MV-4-11 (cell line): ENCODE data around the gene C14orf93.

Experiments used
- DNase-seq: peaks from one replicate; lab custom pipeline; 2025; lab: John Stamatoyannopoulos, UW

The C14orf93 gene, protein sequence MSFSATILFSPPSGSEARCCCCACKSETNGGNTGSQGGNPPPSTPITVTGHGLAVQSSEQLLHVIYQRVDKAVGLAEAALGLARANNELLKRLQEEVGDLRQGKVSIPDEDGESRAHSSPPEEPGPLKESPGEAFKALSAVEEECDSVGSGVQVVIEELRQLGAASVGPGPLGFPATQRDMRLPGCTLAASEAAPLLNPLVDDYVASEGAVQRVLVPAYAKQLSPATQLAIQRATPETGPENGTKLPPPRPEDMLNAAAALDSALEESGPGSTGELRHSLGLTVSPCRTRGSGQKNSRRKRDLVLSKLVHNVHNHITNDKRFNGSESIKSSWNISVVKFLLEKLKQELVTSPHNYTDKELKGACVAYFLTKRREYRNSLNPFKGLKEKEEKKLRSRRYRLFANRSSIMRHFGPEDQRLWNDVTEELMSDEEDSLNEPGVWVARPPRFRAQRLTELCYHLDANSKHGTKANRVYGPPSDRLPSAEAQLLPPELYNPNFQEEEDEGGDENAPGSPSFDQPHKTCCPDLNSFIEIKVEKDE

DNA sequence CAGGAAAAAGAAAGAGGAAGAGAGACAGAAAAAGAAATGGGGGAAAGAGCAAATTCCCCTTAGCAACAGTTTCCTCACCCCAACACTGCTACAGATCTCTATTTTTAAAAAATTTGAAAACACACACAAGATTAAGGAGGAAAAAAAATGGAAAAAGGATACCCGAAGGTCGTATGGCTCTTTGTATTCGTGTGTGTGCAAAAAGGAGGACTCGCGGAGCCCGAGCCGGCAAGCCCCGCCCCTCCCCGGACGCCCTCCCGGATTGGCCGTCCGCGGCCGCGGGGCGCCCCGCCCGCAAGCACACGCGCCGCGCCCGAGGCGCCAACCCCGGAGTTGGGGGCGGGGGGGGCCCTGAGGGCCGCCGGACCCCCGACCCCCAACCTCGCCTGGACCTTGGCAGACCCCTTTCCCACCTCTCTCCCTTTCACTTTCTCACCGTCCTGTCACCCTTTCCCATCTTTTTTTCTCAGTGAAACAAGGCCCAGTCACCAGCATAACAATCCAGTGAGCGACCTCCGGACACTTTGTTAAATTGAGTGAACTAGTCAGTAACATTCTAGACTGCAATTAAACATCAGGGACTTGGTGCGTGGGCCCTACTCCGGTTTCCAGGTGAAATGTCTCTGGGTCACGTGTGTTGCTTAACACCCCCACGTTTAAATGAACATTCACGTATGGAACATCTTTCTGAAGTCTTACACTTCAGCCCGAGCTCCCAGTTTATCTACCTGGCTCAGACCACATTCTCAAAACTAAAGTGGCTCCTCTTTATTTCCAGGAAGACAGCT lies at the start of gene C14orf93:
TSS of gene C14orf93 (minus strand) at position 205 of the 788 bp plus-strand sequence. CDS start 11,120 bp downstream, outside the sequence.
- DNase-seq = peak; percentile 75

DNA sequence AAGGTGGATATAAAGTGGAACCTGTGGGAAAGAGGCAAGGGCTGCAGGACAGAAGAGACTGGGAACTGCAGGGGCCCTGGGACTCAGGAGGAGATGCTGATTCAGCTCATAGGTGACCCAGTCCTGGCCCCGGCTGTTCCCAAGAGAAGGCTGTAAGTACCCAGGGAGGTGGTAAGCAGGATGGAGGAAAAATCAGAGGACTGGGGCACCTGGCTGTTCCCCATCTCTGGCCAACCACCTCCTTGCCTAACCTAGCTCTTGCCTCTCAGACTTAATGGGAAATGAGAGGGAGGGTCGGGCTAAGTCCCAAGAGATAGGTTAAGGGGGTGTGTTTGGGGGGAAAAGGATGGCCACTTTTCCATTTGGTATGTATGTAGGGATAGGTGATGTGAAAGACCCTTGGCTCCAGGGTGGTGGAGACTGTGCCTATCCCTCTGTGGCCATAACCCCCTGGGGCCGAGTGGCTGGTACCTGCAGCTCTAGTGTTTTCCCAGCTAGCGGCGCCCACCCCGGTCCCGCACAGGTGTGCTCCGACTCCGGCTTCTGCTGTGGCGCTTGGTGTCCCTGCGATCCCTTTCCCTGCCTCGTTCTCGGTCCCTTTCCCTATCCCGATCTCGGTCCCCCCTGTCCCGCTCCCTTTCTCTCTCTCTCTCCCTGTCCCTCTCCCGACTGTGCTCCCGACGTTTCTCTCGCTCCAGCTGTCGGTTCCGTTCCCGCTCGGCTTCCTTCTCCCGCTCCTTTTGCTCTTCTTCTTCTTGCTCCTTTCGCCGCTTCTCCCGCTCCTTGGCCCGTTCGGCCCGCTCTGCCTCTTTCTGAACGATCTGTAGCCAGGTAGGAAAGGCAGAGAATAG lies 48.9 kb upstream of the C14orf93 start:
- no peak for DNase-seq

DNA sequence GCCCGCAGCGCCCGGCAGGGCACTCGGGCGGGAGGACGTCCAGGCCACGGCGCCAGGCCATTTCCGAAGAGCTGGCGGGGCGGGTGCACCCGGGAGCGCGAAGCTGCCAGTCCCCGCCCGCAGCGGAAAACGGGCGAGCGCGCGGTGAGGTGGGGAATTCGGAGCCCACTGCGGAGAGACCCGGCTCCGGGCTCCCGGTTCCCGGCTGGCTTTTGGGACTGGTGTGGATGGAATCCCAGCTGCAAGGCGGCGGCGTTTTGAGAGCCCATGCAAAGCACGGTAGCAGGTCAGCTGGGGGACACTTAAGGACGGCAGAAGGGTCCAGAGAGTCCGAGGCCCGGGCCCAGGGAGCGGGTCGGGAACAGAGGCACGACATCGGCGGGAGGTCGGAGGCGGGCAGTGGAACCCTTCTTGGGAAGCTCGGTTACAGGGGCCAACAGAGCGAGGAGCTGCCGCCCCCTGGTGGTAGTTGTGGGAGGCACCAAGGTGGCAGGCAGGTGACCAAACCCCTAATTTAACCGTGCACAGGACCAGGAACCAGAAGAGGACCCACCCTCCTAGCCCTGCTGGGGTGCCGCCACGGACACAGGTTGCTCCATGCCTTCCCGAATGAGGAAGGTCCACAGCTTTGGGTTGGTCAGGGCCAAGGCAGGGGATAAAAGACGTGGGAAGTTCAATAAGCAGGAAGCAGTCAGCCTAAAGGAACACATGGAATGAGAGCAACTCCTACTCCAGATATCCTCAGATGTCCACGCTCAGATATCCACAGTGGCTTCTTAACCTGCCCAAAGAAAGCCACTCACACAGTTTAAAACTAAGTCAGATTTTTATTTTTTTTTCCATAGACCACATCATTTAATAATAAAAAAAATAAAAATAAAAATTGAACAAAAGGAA lies 48.1 kb upstream of the C14orf93 start:
- DNase-seq = no peak

DNA sequence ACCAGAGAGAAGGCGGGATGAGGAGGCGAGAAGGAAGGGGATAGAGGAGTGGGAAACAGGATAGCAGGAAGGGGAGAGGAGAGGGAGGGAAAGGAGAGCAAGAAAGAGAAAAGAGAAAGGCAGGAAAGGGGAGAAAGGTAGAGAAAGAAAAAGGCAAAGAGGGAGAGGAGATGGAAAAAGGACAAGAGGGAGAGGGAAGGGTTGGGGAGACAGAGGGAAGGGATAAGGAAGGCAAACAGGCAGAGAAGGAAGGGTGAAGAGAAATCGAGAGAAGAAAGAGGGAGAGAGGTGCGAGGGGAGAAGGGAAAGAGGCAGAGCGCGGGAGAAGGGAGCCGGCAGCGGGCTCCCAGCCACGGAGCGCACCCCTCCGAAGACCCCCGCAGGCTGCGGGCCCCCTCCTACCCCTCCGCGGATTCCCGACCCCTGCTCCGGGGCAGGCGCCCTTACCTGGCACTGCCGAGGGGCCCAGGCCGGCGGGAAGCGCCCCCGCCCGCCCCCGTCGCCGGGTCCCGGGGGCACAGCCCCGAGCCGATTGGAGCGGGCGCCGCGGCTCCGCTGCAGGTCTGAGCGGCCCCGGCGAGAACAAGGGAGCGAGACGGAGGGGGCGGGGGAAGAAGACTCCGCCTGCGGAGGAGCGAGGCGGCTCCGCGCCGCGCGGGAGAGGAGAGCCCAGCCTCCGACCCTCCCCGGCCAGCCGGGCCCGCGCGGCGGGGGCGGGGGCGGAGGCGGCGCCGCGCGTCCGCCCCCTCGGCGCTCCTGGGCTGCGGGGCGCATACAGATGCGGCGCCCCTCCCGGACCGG lies 47.2 kb upstream of the C14orf93 start, which contains the start of gene CDH24:
TSS of gene CDH24 (minus strand) at position 565 of the 801 bp plus-strand sequence. CDS start 1,787 bp downstream, outside the sequence.
- DNase-seq = no peak

DNA sequence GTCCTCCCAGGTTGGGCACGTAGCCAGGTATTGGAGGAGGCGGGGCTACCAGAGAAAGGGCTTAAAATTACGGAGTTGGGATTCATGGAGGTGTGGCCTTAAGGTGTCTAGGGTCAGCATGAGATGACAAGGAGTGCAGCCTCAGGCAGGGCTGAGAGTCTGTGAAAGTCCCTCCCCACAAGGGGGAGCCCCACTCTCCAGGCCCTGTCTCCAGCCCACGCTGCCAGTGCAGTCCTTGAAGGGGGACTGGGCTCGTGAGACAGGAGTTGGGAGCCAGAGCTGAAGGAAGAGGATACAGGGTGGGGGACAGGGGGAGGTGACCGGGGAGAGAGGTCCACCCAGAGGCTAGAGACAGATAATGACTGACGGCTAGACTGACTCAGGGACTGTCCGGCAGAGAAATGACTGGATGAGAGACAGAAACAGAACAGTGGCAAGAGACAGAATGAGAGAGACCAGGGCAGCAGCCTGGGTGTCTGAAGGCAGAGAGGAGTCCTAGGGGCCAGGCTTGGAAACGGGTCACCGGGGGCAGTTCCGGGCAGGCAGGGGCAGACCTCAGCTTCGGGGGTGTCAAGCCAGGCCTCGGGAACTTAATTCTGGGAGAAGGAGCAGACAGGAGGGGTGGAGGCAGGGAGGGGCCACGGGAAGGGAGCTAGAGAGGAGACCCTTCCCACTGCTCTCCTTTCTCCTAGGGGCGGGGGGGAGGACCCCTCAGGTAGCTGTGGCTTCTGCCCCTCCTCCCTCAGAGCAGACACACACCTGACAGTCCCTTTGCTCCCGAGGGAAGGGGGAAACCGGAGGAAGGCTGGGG lies 46.4 kb upstream of the C14orf93 start:
- DNase-seq = no peak

DNA sequence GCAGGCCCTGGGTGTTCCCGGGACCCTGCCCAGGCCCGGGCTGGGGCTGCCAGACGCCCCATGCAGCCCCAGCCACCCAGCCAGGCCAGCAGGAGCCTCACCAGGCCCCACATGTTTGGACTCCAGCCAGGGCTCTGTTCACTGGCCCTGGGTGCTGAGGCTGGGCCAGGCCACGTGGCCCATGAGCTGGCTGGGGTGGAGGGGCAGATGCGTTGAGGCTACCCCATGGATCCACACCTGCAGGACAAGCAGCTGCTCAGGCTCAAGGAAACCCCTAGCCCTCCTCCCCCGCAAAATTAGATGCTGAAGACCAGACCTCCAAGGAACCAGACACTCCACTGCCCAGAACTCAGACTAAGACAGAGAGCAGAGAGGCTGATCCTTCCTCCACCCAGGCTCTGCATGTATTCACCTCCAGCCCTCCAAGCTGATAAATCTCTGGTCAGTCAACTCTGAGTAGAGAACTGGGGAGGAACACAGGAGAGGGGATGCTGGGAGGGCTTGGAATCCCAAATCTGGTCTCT lies 45.7 kb upstream of the C14orf93 start:
- no peak for DNase-seq

DNA sequence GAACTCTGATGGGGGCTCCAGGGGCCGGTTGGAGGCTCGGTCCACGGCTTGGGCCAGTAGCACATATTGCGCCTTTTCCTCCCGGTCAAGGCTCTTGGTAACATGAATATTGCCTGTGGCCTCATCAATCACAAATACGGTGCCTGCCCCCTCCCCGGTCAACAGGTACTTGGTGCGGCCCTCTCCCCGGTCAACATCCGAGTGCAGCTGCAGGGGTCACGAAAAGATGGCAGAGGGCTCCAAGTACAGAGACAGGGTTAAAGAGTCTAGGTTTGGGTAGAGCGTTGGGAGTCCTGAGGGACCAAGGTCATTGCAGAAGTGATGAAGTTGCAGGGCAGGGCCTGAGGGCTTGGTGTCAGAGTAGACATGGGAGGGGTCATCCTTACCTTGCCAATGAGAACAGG lies 45.2 kb upstream of the C14orf93 start:
- no peak for DNase-seq

DNA sequence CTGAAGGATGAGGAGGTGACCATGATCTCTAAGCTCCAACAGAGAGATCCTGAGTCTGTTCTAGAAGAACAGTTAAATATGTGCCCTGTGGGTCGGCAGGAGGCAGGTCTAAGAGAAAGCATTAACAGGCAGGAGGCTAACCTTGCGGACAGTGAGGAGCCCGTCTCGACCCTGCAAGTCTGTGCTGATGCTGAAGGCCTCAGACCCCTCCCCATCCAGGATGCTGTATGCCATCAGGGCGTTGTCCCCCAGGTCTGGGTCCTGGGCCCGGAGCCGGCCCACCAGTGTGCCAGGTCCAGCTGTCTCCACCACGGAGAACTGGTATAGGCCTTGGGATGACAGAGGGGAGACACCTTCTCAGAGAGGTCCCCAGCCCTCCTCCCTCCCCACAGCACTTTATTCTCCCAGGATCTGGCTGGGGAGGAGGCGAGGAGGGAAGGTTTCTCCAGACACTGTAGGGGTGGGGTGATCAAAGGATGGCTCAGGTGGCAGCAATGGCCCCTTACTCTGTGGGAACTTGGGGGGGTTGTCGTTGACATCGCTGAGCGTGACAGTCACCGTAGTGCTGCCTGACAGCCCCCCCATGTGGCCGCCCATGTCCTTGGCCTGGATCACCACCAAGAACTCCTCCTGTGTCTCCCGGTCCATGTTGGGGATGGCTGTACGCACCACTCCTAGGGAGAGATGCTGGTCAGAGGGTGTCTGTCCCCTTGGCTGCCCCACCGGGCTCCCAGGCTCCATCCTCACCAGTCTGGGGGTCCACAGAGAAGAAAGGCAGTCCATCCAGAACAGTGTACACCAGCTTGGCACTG lies 44.3 kb upstream of the C14orf93 start:
- no peak for DNase-seq

DNA sequence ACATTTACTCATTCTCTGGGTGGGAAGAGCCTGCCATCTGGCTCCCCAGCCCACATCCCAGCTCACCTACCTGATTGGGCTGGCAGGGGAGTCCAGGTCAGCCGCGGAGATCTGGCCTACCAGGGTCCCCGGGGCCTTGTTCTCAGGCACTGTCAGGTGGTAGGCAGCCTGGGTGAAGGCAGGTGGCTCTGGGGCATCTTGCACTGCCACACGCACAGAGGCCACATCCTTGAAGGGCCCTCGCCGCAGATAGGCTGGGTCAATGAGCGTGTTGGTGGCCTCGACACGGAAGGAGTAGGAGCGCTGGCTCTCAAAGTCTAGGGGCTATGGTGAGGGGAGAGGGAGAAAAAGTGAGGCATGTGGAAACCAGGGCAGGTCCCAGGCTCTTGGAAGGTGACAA lies 43.5 kb upstream of the C14orf93 start:
- no peak for DNase-seq

DNA sequence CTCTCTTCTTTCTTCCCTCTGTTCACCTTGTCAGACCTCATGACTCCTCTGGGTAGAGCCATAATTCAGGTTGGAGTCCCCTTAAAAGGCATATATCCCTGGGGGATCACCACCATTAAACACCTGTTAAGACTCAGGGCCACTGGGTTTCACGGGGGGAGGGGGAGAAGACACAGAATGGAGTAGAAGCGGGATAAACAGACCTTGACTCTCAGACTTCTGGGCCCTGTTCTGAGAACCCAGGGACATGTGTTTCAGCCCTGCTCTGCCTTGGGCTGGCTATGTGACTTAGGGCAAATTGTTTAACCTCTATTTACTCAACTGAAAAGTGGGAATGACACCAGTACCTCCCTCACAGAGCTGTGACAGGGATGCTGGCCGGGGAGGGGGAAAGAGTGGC lies 42.7 kb upstream of the C14orf93 start:
- no peak for DNase-seq

DNA sequence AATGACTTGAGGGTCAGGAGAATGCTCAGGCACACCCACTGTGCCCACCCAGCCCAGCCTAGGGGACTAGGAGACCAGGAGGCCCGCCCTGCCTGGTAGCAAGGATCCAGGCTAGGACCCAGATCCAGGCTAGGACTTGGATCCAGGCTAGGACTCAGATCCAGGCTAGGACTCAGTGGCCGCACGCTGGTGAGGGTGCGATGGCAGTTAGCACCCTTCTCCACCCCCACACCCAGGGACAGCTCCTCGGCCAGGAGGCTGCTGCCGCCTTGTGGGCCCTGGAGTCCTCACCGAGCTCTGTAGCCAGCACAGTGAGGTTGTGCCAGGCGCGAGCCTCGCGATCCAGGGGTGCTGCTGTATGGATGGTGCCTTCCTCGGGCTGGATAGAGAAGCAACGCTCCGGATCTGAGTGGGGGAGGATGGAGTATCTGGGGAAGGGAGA lies 42.3 kb upstream of the C14orf93 start:
- DNase-seq = no peak

DNA sequence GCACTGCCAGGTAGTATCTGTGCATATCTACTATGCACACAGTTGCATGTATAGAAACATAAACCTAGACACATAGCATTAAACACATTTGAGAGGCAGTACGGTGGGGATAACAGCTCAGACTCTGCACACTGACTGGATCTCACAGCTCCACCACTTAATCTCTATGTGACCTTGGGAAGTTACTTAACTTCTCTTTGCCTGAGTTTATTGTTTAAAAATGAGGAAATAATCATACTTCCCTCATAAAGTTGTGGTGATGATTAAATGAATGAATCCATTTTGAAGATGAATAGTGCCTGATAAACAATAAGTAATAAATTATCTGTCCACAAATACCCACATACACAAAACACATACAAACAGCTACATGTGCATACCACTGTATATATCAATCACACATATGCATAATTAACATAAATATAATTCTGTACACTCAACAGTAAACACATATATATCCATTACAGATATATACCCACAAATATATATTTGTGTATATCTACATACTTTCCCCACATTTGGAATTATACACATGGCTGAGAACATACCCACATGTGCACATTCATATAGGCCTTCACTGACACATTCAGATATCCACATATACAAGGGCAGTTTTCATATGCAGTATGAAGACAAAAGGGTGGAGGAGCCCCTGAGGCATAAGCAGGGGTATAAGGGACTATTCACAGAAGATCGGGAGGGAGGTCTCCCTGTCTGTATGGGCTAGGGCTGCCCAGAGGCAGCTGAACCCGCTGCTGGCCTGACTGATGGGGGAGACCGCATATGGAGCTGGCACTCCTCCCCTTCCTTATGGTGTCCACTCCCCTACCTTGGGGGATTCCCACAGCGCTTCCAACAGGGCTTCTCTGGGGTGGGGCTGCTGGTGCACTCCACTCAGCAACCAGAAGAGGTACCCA lies 41.5 kb upstream of the C14orf93 start:
- DNase-seq = no peak

DNA sequence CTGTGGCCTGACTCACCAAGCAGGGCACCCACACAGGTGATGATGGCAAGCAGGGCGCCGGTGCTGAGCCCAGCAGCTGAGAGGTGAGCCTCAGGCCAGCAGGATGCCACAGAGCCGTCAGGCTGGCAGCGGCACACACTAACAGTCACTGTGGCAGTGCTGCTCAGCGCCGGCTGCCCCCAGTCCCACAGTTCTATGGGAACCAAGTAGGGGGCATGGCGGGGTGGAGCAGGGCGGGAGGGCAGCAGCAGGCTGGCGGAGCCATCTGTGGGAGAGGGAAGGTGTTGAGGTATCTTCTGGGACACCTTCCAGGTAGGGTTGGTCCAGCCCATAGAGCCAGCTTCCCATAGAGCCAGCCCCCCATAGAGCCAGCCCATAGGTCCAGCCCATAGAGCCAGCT lies 39.1 kb upstream of the C14orf93 start:
- no peak for DNase-seq

DNA sequence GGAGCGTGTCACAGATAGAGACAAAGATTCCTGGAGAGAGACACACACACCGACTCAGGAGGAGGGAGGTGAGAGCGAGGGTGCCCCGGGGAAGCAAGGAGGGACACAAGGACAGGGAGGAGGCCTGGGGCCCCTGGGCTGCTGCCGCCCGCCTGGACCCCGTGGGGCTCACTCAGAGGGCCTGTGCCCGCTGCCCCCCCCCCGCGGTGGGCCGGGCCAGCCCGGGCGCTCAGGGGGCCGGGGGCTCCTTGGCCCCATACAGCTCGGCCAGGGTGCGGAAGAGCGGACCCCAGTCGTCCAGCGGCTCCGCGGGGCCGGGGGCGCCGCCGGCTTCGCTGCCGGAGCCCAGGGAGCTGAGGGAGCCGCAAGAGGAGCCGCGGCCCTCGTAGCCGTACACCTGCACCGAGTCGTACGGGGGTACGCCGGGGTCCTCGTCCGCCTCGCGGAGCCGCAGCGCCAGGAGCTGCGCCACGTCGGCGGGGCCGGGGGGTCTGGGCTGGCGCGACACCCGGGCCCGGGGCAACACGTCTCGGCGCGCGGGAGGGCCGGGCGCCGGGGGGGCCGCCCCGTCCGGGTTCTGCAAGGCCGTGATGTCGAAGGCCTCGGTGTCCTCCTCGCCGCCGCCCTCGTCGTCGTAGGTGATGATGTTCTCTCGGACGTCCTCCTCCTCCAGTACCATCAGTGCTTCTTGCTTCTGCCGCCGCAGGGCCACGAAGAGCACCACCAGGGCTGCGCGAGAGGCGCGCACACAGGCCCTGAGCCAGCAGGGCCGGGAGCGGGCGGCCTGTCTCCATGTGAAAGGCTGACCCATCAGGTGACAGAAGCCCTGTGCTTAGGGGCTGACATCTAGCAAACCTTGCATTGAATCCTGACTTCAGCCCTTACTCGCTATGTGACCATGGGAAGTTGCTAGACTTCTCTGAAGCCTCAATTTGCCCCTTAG lies 38.1 kb upstream of the C14orf93 start:
- no peak for DNase-seq

DNA sequence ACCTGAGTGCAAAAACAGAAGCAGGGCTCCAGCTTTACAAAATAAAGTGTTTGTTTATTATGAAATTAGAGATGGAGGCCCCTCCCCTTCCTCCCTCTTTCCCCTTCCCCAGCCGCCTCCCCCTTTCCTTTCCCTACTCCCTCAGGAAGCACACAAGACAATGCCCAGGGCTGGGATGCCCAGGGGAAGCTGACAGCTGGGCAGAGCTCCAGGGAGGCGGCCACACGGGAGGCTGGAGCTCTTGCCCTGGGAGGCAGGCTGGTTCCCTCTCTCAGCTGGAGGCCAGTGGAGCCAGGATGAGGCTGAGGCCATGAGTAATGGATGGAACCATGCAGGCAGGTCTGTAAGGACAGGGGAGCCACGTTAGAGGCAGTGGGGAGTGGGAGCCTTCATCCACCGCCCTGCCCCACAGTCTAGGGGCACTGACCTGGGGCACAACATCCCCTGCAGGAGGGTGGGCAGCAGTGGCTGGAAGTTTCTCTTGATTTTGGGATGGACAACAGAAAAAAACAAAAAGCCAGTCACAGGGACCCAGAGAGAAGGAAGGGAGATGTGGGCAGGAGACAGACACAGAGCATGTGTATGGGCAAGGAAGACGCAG lies 37.2 kb upstream of the C14orf93 start:
- no peak for DNase-seq
